ENCODE results near the gene PNLIPRP2. TPM values are rescaled to one million over a fixed set of nuclear protein-coding genes. Genes with fewer than 3 reads are reported as not detected.

Gene PNLIPRP2
- total RNA-seq, 4 donors from 2014 or later: not detected

DNA sequence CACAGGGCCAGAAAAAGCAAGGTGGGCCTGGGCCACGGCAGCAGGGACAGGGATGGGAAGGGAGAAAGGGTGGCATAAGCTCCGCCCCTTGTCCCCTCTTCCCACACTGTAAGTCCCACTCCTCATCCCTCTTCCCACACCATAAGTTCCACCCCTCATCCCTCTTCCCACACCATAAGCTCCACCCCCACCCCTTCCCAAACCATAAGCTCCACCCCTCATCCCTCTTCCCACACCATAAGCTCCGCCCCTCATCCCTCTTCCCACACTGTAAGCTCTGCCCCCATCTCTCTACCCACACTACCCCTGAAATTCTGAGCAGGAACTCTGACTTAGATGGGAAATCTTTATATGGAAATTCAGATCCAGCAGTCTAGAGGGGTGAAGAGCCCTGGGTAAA lies 65.9 kb downstream of the PNLIPRP2 start:
- ATAC-seq (ENCODE audit: low FRiP score) (no peak), DNase-seq (ENCODE audit: low spot score) (no peak)
- TF ChIP-seq, protein P1, sequence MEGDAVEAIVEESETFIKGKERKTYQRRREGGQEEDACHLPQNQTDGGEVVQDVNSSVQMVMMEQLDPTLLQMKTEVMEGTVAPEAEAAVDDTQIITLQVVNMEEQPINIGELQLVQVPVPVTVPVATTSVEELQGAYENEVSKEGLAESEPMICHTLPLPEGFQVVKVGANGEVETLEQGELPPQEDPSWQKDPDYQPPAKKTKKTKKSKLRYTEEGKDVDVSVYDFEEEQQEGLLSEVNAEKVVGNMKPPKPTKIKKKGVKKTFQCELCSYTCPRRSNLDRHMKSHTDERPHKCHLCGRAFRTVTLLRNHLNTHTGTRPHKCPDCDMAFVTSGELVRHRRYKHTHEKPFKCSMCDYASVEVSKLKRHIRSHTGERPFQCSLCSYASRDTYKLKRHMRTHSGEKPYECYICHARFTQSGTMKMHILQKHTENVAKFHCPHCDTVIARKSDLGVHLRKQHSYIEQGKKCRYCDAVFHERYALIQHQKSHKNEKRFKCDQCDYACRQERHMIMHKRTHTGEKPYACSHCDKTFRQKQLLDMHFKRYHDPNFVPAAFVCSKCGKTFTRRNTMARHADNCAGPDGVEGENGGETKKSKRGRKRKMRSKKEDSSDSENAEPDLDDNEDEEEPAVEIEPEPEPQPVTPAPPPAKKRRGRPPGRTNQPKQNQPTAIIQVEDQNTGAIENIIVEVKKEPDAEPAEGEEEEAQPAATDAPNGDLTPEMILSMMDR (IDR thresholded peaks at IDR 0.05): no peak

DNA sequence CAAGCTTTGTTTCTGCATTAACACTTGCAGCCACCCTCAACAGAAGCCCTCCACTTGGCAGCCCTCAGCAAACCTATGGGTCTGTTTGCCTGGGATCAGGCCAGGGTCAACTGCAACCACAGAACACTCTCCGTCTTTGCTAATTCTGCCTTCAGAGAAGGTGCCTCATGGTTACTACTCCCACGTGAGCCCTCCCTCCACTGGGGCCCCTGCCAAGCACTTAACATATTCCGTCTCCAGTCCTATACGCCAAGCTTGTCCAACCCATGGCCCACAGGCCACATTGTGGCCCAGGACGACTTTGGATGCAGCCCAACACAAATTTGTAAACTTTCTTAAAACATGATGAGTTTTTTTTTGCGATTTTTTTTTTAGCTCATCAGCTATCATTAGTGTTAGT lies 66.9 kb downstream of the PNLIPRP2 start:
- TF ChIP-seq, protein P1 (IDR thresholded peaks at IDR 0.05): no peak
- no peak for DNase-seq (ENCODE audit: low spot score)
- ATAC-seq (ENCODE audit: low FRiP score): no peak

DNA sequence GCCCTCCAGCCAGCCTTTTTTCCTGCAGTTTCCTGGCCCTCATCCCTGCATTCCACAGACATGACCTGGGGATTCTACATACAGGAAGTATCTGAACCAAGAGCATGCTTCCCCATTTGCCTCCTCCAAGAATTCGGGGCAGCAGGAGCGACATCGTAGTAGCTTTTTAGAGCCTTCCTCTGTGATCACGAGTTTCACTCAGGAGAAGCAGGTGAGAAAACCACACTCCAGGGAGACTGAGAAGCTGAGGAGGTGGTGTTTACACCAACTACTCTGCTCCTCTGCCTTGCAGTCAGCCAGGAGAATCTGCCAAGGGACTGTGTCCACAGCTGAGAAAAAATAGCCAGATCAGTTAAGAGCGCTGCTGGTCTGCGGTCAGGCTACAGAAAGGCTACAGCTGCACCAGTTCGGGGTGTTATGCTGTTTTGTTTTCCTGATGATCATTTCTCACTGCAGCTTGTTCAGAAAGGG lies 67.5 kb downstream of the PNLIPRP2 start:
- DNase-seq (ENCODE audit: low spot score): no peak
- ATAC-seq (ENCODE audit: low FRiP score): no peak
- TF ChIP-seq, protein P1 (IDR thresholded peaks at IDR 0.05): no peak

DNA sequence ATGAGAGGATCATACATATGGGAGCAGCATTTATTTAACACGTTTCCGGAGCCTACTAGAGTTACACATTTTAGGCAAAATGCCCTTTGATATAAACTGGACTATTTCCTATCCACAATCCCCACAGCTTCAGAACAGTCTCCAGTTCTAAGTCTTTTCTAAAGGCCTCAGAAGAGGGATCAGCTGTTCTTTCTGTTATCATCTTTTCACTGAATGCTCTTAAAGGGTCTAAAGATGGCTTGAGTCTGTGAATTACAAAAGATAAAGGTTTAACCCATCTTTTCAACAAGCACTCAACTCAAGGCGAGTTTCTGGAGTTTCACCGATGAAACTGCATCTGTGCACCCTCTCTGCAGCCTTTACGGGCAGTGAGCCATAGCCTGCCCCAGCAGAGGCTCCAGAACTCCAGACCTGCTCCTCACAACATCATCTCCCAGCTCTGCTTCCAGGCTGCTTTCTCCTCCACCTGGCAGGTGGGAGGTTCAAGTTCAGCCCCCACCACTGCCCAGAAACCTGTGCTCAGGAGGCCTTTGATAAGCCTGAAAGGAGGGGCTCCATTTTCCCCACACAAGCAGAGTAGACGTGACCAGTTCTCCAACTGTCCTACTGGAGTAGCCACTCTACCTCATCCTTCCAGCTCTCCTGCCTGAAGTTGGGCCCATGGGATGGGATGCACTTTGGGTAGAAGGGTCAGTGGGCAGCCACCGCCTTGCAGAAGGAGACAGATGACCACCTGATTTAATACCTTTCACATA lies 68.2 kb downstream of the PNLIPRP2 start:
- DNase-seq (ENCODE audit: low spot score) (no peak), ATAC-seq (ENCODE audit: low FRiP score) (no peak)
- TF ChIP-seq, protein P1 (IDR thresholded peaks at IDR 0.05): no peak

DNA sequence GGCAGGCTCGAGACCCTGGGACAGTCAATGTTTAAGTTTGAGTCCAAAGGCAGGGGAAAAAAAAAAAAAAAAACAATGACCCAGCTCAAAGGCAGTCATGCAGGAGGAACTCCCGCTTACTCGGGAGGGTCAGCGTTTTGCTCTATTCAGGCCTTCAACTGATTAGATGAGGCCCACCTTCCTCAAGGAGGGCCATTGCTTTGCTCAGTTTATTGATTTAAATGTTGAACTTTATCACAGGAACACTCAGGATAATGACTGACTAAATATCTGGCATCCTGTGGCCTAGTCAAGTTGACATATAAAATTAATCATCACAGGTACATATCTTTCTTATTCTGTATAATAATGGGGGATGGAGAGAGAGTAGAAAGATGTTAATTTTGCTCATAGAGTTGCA lies 69.0 kb downstream of the PNLIPRP2 start:
- TF ChIP-seq, protein P1 (IDR thresholded peaks at IDR 0.05): no peak
- ATAC-seq (ENCODE audit: low FRiP score): no peak
- DNase-seq (ENCODE audit: low spot score): no peak

DNA sequence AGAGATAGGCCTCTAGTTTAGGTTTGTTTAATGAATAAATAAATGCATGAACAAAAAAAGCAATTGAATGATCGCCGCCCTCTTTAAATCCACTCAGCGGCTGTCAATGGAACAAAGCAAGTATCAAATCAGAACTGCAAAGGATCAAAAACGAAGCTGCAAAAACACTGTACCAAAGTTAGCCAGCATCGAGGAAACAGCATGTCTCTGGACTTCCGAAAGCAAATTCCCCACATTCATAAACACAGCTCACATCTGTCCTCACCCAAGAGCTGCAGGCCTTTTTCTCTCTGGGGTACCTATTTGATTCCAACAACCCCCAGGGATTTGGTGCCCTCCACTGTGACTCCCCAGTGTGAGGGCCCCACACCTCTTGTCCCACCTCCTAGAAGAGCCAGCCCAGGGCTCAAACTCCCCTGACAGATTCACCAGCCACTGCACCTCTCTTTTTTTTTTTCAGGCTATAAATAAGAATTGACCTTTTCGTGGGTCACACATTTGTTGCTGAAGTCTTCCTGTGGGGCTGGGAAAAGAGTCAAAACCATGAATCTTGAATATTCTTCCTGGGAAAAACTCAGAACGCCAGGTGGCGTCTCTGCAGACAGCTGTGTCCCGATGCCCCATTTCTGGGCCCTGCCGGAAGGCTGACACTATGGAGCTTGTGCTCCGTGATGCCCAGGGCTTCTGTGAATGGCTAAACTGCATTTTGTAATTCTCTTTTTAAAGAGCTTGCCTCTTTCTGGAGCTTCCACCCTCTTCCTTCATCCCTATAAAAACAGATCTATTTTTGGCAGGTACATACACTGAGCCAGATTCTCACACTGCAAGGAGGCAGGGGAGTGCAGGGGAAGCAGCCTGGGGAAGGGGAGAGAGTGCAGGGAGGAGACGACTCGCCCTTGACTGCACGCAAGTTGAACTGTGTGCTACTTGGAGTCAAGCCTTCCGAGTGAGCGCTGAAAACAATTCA lies 69.9 kb downstream of the PNLIPRP2 start:
- ATAC-seq (ENCODE audit: low FRiP score): no peak
- TF ChIP-seq, protein P1 (IDR thresholded peaks at IDR 0.05): no peak
- DNase-seq (ENCODE audit: low spot score): no peak
